Measurements from ENCODE around the gene BID. TPM values are rescaled to one million over a fixed set of nuclear protein-coding genes. Genes with fewer than 3 reads are reported as not detected.

BID gene
- total RNA-seq = 30.9 TPM

DNA sequence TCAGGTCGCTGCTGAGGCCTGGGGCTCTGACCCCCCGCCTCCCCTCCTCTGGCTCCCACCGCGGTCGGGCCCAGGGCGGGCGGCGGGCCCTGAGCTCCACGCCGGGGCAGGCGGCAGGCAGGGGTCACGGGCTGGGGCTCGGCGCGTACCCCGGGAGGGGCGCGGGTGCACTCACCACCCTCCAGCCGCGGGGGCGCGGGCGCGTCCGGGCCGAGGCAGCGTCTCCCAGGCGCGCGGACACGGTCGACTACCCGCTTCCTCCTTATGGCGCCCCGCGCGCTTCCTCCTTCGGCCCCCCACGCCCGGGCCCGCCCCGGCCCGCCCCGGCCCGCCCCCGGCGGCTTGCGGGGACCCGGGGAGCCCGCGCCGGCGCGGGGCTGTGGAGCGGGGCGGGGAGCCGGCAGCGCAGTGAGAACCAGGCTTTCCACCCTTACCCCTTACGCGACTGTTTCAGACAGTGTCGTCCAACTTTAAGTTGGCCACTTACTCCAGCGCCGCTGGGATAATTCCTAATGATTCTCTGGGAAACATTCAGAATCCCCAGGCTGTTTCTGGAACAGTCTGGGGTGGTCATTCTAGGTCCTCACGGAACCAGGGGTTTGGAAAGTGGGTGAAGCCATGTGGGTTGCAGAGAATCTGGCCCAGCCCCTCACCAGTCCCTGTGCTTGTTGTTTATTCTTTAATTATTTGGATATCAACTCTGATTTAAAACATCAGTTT lies at the start of gene BID:
BID (minus strand) TSS at position 264 of the 720 bp plus-strand sequence. CDS start 24,353 bp downstream, outside the sequence.
- DNase-seq (ENCODE audit: low spot score) = no peak
- peak; percentile 46 for ATAC-seq

DNA sequence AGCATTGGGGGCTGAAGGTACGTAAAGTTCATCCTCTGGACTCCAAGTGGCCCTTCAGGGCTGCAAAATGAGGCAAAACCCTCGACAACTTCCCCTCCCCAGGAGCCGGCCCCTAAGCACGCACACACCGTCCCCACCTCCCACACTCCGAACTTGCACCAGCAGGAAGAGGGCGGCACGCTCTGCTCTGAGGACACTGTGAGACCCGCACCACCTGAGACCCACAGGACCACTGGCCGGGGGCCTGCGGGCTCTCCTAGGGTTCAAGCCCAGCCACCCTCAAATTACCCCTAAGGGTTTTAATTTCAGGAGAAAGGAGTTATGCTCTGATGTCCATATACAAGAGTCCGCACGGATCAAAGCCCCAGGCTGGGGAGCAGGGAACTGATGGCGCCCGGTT lies 49.7 kb upstream of the BID start:
- DNase-seq (ENCODE audit: low spot score) = no peak
- ATAC-seq = no peak

DNA sequence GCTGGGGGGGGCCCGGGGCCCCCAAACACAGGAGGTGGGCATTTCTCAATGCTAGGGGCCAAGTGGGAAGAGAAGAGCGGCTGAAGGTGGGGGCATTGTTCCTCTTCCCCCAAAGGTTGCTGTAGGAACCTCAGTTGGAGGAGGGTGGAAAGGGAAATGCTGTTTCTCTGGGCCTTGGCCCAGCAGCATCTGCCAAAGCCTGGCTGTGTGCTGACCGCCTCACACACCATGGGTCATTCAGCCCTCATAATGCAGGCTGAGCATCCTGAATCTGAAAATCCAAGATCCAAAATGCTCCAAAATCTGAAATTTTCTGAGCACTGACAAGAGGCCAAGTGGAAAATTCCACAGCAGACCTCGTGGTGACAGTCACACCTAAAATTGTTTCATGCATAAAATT lies 49.0 kb upstream of the BID start:
- no peak for DNase-seq (ENCODE audit: low spot score)
- ATAC-seq = no peak

DNA sequence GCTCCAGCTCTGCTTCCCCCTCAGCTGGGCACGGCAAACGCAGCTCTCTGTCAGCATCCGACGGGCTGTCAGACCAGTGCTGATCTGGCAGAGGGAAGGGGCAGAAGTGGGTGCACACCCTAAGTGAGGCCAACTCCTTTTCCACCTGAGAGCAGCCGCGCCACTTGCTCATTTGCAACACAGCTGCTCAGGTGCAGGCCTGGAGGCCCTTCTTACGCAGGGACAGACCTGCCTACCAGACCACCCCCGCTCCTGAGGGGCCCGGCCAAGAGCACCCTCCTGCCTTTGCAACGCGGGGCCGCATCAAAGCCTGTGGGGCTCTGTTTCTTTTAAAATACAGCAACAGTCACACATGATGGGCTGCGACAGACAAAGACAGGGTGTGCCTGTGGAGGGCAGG lies 47.8 kb upstream of the BID start:
- DNase-seq (ENCODE audit: low spot score) (no peak), ATAC-seq (no peak)

DNA sequence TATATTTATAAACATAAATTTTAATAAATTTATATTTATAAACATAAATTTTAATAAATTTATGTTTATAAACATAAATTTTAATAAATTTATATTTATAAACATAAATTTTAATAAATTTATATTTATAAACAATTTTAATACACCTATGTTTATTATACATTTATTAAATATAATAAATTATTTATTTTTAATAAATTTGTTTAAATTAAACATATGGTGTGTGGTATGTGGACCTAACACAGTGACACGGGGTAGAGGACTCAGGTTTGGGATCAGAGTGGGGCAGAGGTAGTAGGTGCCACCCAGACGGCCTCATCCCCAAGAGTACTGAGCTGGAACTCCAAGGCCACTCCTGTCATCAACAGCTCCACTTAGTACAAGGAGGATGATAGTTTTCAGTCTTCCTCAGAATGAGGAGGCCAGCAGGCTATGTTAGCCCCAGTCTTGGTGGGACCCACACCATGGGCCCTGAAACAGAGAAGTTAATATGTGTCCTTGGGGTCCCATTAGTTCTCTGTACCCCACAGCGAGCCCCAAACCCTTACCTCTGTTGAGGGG lies 46.7 kb upstream of the BID start:
- no peak for DNase-seq (ENCODE audit: low spot score)
- ATAC-seq = no peak

DNA sequence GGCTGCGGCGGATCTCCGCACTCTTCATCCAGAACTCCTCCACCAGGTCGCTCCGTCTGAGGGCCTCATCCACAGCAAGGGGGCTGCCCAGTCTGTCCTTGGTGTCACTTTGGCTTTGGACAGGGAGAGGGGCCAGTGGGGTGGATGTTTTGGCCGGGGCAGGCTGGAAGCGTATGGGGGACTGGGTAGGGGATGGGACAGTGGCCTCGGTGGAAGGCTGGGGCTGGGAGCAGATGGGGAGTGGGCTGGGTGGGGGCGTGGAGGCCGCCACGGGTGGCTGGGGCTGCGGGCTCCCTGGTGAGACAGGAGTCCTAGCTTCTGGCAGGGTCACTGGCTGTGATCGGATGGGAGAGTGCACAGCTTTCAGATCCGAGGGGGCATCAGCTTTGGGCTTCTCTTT lies 44.4 kb upstream of the BID start:
- DNase-seq (ENCODE audit: low spot score) = no peak
- ATAC-seq = peak; percentile 5

DNA sequence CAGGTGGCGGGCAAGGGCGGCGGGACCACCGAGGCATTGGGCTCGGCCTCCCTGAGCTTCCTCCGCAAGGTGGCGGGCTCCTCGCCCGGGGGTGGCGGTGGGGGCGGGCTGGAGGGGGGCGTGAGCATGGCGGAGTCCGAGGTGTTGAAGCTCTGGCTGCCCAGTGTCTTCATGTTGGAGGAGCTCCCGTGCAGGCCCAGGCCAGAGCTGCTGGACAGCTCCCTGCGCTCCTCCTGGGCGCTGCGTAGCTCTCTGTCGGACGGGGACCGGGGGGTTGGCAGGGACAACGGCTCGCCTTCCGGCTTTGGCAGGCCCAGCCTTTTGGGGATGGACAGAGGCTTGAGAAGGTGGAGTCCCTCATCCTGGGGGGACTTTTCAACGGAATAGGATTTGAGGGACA lies 43.9 kb upstream of the BID start:
- ATAC-seq (peak; percentile 14), DNase-seq (ENCODE audit: low spot score) (no peak)

DNA sequence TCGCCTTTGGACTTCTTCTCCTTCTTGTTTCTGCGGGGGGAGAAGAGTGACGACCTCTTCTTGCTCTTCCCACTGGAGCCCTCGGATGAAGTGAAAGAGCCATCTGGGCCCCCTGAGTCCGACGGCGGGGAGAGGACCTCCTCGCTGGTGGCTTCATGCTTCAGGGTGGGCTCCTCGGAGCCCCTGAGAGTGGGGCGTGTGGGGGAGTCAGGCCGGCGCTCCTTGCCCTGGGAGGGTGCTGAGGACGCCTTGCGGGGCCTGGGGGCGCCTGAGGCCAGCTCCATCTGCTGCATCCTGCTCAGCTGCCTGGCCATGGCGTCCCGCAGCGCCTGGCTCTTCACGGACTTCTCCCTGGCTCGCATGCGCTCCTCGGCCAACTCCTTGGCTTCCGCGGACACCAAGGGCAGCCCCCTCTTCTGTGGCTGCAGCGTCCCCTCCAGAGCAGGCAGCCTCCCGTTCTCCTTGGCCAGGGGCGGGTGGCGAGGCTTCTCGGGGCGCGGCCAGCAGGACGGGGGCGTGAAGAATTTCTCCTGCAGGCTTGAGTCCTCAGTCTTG lies 43.3 kb upstream of the BID start:
- ATAC-seq = no peak
- DNase-seq (ENCODE audit: low spot score) = no peak

DNA sequence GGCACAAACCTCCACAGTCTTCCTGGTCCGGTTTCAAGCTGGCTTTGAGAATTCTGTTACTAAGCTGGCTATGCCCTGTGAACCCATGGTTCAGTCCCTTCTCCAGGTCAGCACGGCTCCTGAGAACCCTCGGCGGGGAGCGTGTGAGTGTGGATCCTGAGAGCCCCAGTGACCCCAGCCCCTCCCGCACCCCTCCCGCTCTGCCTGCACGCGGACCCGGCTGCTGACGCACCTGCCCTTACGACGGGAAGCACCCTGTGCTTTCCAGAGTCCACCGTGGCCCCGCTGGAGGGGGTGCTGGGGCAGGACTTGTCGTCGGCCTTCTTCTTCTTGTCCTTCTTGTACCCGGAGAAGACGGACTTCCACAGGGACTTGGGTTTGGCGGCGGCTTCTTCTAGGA lies 42.8 kb upstream of the BID start:
- no peak for ATAC-seq
- no peak for DNase-seq (ENCODE audit: low spot score)

DNA sequence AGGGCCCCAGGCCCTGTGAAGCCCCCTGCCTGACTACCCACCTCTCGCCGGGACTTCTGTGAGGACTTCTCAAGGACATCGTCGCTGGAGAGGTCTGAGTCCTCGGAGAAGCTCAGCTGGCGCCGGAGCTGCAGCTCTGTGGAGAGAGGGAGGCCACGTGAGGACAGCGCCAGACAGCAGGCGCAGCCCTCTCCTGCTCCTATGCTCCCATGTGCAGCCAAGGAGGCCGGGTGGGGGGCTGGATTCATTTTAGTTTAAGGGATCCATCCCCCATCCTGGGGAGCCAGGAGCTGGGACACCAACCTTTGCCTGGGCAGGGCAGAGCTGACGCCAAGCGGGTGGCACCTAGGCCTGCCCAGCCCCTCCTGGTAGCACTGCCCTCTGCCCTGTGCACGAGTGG lies 42.4 kb upstream of the BID start:
- no peak for ATAC-seq
- DNase-seq (ENCODE audit: low spot score) = no peak

DNA sequence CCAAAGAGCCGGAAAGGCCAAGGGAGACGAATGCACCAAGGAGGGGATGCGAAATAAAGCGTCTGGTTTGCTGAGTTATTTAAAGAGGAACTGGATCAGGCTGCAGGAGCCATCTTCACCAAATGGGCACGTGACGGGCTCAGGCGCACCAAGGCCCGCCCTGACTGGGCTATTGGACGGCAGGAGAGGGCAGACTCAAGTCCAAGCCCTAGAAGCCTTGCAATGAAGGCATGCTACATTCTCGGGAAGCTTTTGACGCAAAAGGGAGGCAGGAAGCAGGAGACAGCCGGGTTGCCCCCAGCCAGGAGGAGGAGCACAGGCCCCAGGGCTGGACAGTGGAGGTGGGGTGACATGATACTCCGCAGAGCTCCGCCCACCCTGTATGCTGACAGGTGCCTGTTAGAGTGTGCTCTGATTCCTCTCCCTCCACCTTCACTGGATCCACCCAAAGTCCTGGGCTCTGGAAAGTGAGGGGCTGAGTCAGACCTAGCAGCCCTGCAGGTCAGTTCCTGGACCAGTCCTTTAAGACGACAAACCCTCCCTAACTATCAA lies 41.5 kb upstream of the BID start:
- DNase-seq (ENCODE audit: low spot score) (no peak), ATAC-seq (no peak)

DNA sequence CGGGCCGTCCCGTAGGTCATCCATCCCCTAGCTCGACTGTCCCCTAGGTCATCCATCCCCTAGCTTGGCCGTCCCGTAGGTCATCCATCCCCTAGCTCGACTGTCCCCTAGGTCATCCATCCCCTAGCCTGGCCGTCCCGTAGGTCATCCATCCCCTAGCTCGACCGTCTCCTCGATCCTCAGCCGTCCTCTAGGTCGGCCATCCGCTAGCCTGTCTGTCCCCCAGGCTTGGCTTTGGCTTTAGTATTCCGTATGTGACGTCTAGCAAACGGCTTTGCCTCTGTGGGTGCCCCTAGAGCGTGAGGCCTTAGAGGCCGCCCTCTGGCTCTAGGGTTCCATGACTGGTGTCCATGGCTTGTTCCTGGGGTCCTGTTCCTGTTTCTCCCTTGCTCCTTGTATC lies 40.6 kb upstream of the BID start:
- ATAC-seq (no peak), DNase-seq (ENCODE audit: low spot score) (no peak)

DNA sequence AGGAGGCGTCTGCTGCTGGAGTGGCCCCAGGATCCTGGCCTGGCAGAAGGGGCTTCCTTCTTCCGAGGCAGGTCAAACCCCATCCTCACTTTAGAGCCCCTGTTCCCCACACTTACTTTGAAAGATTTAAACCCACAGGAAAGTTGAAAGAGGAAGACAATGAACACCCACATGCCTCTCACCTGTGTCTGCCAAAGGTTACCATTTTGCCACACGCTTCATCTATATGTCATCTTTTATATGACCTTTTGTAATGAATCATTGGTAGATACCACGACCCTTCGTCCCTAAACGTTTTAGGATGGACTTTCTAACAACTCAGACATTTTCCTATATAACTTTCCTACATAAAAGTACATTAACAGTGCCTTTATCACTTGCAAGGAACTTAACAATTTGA lies 39.8 kb upstream of the BID start:
- no peak for DNase-seq (ENCODE audit: low spot score)

DNA sequence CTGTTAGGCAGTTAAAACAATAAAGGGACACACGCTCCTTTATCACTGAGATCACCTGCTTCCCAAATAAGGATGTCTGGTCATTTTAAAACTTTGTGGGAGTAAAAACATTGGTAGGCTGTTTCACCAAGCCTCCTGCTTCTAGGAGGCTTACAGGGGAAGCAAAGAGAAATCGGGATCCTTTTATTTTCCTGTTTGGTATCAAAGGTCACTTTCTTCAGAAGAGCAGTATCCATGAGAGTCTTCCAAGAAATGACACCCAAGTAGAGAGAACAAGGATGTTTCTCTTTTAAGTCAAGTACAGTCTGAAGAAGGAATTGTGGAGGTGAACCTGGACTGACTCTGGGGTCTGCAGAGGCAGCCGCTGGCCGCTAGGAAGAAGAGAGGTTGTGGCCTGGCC lies 36.9 kb upstream of the BID start:
- no peak for DNase-seq (ENCODE audit: low spot score)
- ATAC-seq = no peak

More for the DNA sequence above, 39.8 kb upstream of the BID start:
- ATAC-seq = no peak

DNA sequence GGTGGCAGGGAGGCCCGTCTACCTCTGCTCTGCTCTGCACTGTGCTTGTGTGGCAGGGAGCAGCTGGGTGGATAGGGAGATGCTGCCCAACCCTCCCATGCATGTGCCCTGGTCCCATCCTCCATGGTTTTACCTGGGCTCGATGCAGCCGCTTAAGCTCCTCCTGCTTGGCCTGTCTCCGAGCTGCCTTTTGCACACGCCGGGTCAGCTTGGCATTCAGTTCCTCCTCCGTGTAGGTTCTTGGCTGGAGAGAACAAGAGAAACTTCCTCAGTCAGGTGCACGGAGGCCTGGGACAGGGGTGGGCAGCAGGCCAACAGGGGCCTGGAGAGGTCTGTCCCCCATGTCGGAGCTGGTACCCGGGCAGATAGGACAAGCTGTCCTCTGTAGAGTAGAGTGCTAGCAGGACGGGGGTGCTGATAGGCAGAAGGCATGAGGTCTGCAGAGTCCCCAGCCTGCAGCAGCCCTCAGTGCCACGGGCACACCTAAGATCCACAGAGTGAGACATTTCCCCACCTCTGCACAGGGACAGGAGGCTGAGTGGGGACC lies 36.4 kb upstream of the BID start:
- DNase-seq (ENCODE audit: low spot score) (no peak), ATAC-seq (no peak)

DNA sequence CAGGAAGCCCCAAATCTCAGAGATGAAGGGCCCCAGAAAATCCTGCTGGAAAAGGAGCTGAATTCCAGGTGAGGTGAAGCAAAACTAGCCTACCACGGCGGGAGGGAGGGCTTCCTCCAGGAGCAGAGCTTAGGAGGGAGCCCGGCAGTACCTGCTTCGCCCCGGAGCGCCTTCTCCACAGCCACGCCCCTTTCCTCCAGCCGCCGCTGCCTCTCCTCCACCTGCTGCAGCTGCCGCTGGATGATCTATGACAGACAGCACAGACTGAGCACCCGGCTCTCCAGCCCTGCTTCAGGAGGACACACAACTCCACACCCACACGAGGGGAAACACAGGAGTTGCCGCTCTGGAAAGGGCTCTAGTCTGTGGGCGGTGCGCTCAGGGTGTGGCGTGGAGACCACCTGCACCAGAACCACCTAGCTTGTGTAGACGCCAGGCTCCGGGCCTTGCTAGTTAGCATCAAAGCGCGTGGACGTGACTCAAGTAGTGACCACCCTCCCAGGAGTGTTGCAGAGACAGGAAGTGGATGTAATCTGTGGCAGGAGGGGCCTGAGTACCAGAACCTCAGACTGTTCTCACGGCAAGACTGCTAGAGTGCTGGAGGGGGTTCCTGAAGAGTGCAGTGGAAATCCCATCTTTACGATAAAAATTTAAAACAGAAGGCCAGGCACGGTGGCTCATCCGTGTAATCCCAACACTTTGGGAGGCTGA lies 34.6 kb upstream of the BID start:
- ATAC-seq (no peak), DNase-seq (ENCODE audit: low spot score) (no peak)

DNA sequence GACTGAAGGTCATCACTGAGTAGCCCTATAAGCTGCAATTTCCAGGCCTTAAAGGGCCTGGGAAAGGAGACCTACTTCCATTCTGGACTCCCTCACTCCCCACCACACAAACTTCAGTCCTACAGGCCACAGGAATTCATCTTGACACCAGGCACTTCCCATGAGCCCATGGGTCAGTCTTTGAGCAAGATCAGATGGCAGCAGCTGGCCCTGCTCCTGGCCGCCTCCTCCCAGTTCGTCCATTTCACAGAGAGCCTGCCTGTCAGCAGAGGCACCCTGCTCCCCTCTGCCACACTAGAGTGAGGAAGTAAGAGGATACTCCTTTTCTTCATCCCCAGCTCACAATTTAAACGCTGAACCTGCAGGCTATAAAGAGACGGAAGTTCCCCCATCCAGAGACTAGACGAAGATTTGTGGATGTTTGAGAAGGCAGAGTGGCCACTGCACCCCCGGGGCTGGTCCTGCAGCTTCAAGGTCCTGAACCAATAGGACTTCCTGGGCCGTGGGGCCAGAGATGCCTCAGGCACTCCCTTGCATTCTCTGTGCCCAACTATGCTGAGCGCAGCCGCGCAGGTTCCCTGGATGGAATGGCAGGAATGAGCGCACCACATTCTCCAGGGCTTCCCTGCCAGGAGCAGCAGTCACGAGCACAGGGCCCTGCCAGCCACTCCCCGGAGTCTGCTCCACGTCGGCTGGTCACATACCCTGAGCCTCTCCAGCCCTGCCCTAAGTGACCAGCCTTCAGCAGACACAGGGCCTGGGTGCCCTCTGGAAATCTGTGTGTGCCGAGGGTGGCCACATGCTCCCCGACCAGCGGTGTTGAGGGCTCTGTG lies 33.5 kb upstream of the BID start:
- DNase-seq (ENCODE audit: low spot score) (no peak), ATAC-seq (peak; percentile 16)

DNA sequence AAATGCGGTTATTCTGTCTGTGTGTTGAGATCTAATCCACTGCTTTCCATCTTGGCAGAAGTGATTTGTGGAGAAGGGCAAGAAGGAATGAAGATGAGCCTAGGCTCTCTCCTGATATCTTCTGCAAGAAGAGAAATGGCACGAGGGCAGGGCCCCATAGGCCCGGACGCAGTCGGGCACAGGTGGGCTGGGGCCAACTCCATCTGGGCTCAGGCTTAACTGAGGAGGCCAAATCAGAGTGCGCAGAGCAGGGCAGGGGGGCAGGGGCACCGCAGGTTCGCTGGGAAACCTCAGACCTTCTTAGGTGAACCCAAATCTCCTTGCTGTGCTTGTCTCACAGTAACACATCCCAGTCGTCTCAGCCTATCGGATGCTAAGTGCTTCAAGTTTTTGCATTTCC lies 32.8 kb upstream of the BID start:
- DNase-seq (ENCODE audit: low spot score) (no peak), ATAC-seq (peak; percentile 5)

DNA sequence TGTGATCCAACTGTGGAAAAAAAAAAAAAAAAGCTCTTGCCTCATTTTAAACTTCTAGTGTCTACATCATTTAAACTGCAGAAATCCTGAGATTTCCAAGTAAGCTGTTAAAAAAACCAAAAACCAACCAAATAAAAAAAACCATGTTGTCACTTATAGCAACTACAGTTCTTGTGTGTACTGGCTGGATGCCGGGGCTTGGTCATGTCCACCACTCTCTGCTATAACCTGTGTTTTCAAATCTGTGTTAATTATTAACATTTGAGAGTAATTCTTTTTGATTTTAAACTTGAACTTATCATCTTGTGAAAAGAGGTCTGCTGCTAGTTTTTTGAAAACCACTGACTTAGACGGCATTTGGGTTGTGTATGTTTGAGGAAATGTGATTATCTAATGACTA lies 32.2 kb upstream of the BID start:
- peak; percentile 81 for DNase-seq (ENCODE audit: low spot score)
- ATAC-seq = peak; percentile 68

DNA sequence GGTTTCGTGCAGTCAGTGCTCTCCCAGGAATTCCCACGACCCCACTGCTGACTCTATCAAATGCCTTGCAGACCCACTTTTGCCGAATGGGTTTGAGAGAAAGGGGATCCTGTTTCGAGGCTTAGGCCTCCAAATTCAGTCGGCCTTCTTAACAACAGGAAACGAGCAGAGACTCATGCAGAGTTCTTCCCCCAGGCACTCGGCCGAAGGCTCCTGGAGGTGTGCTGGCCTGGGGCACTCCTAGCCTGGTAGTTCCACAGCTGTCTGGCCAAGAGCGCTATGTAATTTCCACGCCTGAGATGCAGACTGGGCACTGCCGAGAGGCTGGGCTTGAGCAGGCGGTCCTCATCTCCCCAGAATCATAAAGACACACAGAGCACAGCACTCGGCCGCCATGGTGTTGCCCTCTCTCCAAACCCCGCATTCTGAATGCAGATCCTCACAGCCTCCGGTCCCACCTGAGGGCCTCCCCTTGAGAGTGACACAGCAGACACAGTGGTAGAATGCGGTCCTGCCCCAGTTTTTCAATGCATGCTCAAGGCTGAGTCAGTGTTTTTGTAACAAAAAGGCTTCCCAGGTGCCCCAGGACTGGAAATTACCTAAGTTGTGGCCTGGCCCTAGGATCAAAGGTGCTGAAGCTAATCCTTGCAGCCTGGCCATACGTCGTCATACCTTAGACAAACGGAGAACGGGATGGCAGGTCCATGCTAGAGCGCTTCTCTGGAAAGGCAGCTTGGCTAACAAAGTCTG lies 30.2 kb upstream of the BID start:
- ATAC-seq = no peak
- DNase-seq (ENCODE audit: low spot score) = no peak

Measured in left lobe of liver (tissue), 2 donors.